SKM-1 (cell line): ENCODE data around the gene ARHGAP21.
"Not testable (repeated sequence)": the region's sequence is repeated elsewhere in the genome, so short reads cannot be mapped to it uniquely, and the experiment has no call there.

Experiments
- DNase-seq: peaks from one replicate; lab custom pipeline; 2025; ENCODE audit not compliant: unreplicated experiment; lab: John Stamatoyannopoulos, UW

Gene ARHGAP21

DNA sequence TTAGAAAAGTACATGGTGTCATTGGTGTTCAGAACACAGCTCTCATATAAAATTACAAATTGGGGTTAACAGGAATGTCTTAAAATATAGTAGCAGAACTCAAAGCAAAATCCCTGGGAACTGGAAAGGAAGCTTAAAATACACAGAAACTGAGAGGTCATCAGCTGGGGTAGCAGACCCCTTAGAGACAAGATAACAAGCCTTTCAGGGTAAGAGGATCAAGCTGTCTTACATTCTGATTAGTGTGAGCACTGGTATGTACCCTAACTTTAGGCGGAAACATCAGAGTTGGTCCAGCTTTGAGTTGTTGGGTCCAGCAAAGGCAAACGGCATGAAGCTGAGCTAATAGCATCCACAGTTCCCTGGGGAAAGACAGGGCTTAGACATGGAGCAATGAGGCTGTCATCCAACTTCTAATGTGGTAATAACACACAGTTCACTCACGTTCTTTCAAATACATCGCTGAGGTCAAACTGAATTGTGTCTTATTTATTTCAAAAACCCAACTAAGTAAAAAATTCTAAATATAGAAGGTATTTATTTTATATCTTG, 32.6 kb downstream of the ARHGAP21 start:
- DNase-seq, result no peak

DNA sequence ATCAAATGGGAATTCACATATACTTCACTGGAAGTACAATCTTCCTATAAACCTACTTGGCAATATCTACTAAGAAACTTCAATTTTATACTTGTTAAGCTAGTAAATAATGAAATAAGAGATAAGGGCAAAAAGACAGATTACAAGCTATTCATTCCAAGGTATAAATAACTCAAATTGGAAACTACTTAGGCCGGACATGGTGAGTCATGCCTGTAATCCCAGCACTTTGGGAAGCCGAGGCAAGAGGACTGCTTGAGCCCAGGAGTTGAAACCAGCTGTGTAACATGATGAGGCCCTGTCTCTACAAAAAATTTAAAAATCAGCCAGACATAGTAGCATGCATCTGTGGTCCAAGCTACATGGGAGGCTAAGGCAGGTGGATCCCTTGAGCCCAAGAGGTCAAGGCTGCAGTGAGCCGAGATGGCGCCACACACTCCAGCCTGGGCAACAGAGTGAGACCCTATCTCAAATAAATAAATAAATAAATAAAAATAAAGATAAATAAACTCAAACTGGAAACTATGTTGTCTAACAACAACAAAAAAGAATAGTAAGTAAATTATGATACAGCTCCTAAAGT, 37.6 kb downstream of the ARHGAP21 start:
- DNase-seq, result no peak

DNA sequence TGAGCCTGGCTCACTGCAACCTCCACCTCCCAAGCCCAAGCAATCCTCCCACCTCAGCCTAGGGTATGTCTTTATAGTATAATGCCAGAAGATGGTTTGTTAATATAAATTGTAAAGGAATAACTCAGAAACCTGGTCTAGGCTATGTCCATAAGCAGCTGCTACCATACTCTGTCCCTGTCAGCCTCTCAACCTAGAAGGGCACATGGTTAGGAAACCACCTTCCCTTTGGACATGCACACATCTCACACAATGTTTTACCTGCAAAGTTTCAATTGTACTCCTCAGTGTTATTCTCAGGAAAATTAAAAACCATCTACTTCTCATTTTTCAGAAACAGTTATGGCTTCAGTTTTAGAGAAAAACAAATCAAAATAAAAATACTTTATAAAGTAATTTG, 40.1 kb downstream of the ARHGAP21 start:
- no peak for DNase-seq

DNA sequence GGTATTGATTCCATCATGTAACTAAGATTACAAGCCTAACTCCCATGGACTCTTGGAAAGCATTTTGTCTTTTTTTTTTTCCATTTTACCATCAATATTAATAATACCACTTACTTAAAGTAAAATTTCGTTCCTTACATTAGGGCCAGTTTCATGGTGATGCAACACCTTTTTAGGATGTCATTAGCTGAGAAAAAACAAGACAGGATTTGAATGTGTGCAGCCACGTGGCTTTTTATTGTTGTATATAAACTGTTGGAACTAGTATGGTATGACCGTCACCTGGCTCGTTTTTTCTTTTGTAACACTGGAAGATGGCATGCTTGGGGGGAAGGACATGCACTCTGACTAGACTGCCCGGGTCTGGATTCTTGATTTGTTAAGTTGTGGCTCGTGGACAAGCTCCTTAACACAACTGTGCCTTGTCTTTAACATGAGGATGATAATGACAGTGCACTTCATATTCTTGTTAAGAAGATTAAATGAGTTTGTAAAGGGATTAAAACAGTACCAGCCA, 42.1 kb downstream of the ARHGAP21 start:
- no peak for DNase-seq

DNA sequence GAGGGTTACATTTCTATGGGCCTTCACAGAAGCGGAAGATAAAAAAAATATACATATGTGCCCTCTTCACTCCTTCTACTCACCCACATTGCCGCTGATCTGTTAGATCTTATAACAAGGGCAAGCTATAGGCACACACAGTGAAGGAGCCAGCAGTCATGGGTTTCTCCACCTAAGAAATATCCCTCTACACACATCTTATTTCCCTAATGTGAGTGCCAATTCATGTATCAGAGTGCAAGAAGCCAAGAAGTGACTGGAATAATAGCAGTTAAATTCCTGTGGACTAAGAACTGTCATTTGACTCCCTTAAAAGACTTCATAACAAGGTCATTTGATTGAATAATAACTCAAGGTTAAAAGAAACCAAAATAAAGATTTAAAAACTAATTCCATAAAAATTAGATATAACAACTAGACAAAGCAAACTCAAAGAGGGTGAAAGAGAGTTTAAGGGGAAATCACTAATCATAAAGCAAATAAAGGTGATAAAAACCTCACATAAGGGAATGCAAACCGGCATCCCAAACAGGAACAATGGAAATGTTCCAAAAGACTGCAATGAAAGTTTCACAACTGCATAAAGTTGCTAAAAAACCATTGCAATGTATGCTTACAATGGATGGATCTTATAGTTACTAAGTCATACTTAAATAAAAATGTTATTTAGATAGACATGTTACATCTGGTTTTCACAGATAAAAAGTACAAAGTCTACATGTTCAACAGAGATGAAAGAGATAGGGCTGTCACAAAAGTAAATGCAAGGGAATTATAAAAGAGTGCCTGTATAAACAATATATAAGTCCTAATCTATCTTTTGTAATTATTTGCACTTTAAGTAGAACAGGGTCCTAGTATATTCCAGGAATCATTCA, 42.8 kb downstream of the ARHGAP21 start:
- no peak for DNase-seq

DNA sequence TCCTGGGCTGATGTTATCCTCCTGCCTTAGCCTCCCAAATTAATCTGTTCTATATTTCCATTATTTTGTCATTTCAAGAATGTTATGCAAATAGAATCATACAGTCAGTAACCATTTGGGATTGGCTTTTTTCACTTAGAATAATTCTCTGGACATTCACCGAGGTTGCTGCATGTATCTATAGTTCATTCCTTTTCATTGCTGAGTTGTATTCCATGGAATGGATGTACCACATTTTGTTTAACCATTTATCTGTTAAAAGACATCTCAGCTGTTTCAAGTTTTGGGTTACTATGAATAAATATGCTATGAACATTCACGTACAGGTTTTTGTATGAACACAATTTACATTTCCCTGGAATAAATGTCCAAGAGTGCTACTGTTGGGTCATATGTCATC, 44.9 kb downstream of the ARHGAP21 start:
- no peak for DNase-seq

DNA sequence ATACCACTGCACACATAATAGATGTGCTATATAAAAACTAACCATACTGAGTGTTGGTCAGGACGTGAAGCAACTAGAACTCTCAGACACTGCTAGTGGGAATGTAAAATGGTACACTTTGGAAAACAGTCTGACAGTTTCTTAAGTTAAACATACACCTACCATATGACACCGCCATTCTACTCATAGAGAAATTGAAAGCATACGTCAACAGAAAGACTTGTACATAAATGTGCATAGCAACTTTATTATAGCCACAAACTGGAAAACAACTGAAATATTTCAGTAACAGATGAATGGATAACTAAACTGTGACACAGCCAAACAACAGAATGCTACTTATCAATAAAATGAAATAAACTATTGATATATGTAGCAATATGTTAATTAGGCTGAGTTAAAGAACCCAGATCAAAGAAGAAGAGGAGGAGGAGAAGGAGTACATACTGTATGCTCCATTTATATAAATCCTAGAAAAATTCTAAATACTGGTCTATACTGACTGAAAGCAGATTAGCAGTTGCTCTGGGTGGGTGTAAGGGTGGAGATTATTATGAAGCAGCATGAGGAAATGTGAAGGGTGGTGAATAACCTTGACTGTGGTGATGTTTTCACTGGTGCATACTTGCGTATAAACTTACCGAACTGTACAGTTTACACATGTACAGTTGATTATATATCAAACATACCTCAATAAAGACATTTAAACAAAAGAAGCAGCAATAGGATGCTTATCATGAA, 48.6 kb downstream of the ARHGAP21 start:
- no peak for DNase-seq

DNA sequence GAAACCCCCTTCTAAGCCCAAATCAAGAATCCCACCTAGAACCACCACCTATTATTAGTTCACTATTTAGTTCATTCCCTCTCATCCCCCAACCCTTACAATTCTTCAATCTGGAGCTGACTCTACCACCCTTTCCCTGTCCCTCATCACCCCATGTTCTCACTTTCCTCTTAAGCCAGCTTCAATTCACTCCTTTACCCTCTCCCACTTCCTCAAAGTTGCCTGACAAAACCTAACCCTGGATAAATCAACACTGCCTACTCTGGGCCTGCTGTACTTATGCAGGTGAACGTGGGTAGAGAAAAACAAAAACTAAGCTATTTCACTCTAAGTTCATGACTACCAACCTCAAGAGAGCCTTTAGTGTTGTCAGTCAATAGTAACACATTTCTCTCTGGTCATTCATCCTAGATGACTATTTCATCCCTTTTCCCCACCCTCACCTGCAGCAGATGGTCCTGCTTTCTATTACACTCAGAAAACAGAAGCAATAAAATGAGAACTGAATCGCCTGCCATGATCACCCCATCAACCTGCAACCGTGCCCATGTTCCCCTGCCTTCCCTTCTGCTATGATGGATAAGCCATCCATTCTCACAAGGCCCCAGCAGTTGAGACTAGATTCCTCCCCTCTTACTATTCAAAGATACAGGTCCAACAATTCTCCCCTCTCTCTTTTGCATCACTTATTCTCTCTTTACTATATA, 52.6 kb downstream of the ARHGAP21 start:
- no peak for DNase-seq

DNA sequence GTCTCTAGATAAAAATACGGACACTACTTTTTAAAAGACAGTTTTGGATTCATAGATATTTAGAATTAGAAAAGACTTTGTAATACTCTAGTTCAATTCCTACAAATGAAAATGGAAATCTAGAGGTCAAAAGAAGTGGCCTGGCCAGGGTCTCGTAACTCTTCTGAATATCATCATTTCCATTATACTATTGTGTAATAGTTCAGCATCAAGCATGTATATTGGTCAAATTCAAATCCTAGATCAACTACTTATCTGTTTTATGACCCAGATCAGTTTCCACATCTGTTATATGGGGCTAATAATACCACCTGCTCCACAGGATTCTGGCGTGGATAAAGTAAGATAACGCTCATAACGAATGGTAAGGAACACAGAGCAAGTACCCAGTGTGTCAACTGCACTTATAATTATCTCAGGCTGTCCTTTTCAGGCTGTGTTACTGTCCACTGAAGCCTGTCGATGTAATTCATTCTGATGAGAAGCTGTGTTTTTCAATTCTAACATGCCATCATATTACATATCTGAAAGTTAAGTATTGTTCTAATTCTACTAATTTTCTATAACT, 54.3 kb downstream of the ARHGAP21 start:
- no peak for DNase-seq

DNA sequence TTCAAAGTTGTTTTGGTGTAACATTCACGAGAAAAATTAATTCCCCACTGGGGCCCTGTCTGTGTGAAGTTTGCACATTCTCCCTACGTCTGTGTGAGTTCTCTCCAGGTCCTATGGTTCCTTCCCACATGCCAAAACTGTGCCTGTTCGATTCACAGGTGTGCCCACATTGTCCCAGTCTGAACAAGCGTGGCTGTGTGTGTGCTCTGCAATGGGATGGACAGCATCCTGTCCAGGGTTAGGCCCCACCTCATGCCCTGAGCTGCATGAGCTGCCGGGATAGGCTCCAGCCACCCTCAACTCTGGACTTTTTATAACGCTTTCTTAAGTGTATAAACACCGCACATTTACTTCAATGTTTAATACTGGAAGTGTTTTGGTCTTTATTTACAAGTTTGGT, 55.4 kb downstream of the ARHGAP21 start:
- no peak for DNase-seq

DNA sequence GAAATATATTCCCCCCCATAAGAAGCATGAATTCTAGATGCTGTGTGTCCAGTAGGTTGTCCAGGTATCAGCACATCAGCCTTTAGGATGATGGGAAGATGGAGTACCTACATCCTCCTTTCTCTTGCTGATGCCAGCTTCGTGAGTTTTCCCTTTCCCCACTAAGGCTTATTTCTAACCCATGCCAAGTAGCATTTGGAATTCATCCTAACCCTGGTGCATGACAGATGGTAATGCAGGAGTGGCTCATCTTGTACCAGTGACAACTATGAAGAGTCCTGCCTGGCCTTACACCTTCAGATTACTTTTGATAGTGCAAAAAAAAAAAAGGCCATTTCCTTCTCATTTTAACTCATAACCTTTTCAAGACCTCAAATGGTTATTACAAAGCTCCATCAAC, 58.7 kb downstream of the ARHGAP21 start:
- DNase-seq, result no peak

DNA sequence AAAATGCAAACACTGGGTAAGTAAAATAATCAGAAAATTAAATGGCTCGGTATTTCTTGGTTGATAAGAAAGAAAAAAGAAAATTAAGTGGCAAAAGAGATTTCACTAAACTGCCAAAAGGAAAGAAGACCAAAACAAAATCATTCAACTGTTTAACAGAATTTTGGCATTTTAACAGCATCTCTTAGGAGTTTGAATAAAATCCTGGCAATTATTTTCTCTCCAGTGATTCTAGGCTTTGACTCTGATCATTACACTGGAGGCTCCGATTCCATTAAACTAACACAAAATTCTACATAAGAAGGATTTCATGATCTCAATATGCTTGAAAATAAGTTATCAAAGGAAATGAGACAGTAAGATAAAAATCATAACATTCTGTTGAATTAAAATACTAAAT, 62.3 kb downstream of the ARHGAP21 start:
- DNase-seq, result no peak

DNA sequence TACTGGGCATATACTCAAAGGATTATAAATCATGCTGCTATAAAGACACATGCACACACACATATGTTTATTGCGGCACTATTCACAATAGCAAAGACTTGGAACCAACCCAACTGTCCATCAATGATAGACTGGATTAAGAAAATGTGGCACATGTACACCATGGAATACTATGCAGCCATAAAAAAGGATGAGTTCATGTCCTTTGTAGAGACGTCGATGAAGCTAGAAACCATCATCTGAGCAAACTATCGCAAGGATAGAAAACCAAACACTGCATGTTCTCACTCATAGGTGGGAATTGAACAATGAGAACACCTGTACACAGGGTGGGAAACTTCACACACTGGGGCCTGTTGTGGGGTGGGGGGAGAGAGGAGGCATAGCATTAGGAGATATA, 65.4 kb downstream of the ARHGAP21 start:
- DNase-seq, result not testable (repeated sequence)

DNA sequence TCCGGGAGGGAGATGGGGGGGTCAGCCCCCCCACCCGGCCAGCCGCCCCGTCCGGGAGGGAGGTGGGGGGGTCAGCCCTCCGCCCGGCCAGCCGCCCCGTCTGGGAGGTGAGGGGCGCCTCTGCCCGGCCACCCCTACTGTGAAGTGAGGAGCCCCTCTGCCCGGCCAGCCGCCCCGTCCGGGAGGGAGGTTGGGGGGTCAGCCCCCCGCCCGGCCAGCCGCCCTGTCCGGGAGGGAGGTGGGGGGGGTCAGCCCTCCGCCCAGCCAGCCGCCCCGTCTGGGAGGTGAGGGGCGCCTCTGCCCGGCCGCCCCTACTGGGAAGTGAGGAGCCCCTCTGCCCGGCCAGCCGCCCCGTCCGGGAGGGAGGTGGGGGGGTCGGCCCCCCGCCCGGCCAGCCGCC, 67.4 kb downstream of the ARHGAP21 start:
- DNase-seq, result not testable (repeated sequence)

DNA sequence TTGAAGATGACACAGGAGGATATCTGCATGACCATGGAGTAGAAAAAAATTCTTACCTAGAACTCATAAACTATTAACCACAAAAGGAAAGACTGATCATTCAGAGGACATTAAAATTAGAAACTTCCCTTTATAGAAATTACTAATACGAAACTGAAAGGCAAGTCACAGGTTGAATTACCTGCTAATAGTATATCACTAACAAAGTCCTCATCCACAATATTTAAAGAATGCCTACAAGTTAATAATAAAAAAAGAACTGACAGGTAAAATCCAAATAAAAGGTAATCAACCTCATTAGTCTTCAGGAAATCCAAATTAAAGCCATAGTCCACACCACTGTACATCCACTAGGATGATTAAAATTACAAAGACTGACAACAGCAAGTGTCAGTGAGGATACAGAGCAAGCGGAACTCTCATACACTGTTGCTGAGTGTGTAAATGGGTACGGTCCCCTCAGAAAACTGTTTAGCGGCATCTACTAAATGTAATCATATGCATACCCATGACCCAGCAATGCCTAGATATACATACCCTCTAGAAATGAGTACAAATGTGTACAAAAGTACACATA, 71.2 kb downstream of the ARHGAP21 start:
- DNase-seq, result no peak

DNA sequence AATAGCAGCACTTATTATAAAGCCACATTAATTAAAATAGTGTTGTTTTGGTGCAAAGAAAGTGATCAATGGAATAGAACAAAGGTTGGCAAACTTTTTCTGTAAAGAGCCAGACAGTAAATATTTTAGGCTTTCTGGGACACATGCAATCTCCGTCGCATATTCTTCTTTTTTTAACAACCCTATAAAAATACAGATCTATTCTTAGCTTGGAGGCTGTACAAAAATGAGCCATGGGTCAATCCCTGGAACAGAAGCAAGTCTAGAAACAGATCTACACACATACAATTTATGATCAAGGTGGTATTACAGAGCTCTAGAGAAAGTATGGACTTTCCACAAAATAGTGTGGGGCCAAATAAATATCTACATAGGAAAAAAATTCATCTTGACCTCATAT, 71.8 kb downstream of the ARHGAP21 start:
- DNase-seq, result no peak

DNA sequence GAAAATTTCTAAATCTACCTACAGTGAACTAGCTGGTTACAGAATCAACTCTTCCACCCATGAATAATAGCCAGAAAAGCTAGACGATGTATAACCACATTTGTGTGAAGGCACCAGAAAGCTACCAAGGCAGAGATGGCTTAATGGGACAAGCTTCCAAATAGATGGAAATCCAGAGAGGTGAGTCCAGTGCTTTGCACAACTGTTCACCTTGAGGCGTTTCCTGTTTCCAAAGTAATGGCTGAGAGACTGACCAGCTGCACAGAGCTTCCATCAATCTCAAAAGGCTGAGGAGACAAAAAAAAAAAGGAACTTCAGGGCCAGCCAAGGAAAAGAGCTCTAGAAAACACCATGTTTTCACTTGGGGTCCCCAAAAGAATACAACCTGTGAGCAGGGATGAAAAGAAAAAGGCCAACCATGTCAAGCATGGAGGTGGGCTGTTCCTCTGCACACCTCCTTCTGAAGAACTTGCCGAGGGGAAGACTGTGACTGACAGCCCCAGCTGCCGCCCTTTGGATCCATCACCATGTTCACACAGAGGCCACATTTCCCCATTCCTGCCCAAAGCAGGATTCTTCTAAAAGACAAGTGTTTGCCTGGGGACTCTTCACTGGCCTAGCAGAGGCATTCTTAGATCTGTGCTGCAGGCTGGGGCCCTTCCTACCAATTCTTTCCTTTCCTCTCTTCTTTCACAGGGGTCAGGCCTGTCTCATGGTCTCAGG, 72.9 kb downstream of the ARHGAP21 start:
- no peak for DNase-seq

DNA sequence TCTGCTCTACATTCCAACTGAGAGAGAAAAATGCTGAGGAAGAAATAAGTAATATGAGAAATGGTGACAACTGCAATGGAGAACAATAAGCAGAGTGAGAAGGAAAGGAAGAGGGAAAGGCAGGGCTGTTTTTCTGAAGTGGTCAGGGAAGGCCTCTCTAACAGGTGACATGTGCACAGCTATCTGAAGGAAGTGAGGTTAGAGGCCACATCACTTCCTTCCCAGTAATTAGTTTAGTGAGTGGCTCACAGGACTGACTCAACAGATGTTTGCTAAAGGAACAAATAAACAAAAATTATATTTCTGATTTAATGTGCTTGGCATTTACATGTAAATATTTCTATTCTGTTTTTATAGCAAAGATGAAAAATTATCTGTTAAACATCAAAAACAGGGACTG, 77.9 kb downstream of the ARHGAP21 start:
- no peak for DNase-seq

DNA sequence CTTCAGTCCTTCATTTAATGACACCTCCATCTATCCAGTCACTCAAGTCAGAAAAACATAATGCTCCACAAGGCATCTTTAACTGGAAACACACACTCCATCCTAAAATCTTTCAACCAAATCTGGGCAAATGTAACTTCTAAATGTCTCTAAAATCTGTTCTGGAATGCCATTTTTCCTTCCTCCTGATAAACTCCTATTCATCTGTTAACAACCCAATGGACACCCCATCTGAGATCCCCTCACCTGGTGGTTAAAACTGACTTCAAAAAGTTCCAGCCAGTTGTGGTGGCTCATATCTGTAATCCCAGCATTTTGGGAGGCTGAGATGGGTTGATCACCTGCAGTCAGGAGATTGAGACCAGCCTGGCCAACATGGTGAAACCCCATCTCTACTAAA, 78.7 kb downstream of the ARHGAP21 start:
- DNase-seq, result no peak
